HEK293 (cell line): ENCODE results near the gene RPS6KA5.

Experiments used
- CTCF ChIA-PET: fragments of 350-600 bp; formaldehyde crosslinking; extraction: SDS; loops from one replicate; lab custom pipeline; 2021; ENCODE audit warnings: antibody characterized with exemption; lab: Yijun Ruan, JAX
- POLR2A ChIA-PET: fragments of 300-600 bp; formaldehyde crosslinking; extraction: SDS; loops from one replicate; lab custom pipeline; 2020; ENCODE audit warnings: antibody characterized with exemption, inconsistent platforms; lab: Yijun Ruan, JAX
- H3K27ac ChIP-seq: fragments of 200-500 bp; sonication (Bioruptor generic); 2 replicates; pipeline ENCODE4 v1.5.1; 2014; ENCODE audit warnings: low read depth, low read length, control low read depth, inconsistent platforms; ENCODE audit errors: extremely low read depth
- H3K36me3 ChIP-seq, 2 experiments: fragments of 200-500 bp in 1 of 2; sonication (Bioruptor generic) in 1 of 2; 1 replicate in 1 of 2; 2 replicates in 1 of 2; pipeline ENCODE4 v1.5.1; 2014 to 2017; ENCODE audit warnings: inconsistent platforms in 2 of 2, low read length in 2 of 2; ENCODE audit not compliant: control insufficient read depth in 2 of 2, insufficient read depth in 1 of 2
- H3K4me1 ChIP-seq: fragments of 200-500 bp; sonication (Bioruptor generic); 2 replicates; pipeline ENCODE4 v1.5.1; 2014; ENCODE audit warnings: mild to moderate bottlenecking, low read length, inconsistent platforms; ENCODE audit not compliant: control insufficient read depth, insufficient read depth
- H3K4me3 ChIP-seq: 2 replicates; pipeline ENCODE4 v1.5.1; 2011; ENCODE audit warnings: low read depth, mild to moderate bottlenecking, control low read depth, low read length, moderate library complexity
- H3K9me3 ChIP-seq: fragments of 200-500 bp; sonication (Bioruptor generic); 2 replicates; pipeline ENCODE4 v1.5.1; 2014; ENCODE audit warnings: low read depth, low read length, inconsistent platforms; ENCODE audit not compliant: control insufficient read depth, insufficient read depth
- CTCF ChIP-seq: fragments of 450-650 bp; formaldehyde crosslinking; IDR thresholded peaks from 2 replicates; pipeline ENCODE4 v1.5.1; 2016; ENCODE audit warnings: missing biosample characterization, missing genetic modification characterization
- KLF16 ChIP-seq: fragments of 450-650 bp; formaldehyde crosslinking; IDR thresholded peaks from 2 replicates; pipeline ENCODE4 v1.5.1; 2017; ENCODE audit warnings: missing biosample characterization, missing genetic modification characterization
- OSR2 ChIP-seq: fragments of 450-650 bp; formaldehyde crosslinking; IDR thresholded peaks from 2 replicates; pipeline ENCODE4 v1.5.1; 2016; ENCODE audit warnings: missing biosample characterization, missing genetic modification characterization
- PATZ1 ChIP-seq: fragments of 450-650 bp; formaldehyde crosslinking; IDR thresholded peaks from 2 replicates; pipeline ENCODE4 v1.5.1; 2016; ENCODE audit warnings: missing biosample characterization, missing genetic modification characterization
- PBX3 ChIP-seq: sonication (generic); formaldehyde crosslinking; IDR thresholded peaks from 2 replicates; pipeline ENCODE4 v1.8.1; 2022; ENCODE audit warnings: mild to moderate bottlenecking, moderate library complexity, missing genetic modification reagents
- RBAK ChIP-seq: fragments of 450-650 bp; formaldehyde crosslinking; IDR thresholded peaks from 2 replicates; pipeline ENCODE4 v1.5.1; 2016; ENCODE audit warnings: missing biosample characterization, missing genetic modification characterization
- ZBTB8A ChIP-seq: fragments of 450-650 bp; formaldehyde crosslinking; IDR thresholded peaks from 2 replicates; pipeline ENCODE4 v1.5.1; 2016; ENCODE audit warnings: missing biosample characterization, missing genetic modification characterization
- ZNF140 ChIP-seq: fragments of 450-650 bp; formaldehyde crosslinking; IDR thresholded peaks from 2 replicates; pipeline ENCODE4 v1.5.1; 2016; ENCODE audit warnings: missing biosample characterization, missing genetic modification characterization
- ZNF169 ChIP-seq: fragments of 450-650 bp; formaldehyde crosslinking; IDR thresholded peaks from 2 replicates; pipeline ENCODE4 v1.5.1; 2016; ENCODE audit warnings: missing biosample characterization, missing genetic modification characterization
- ZNF184 ChIP-seq: fragments of 450-650 bp; IDR thresholded peaks from 2 replicates; pipeline ENCODE4 v1.5.1; 2018; ENCODE audit warnings: missing biosample characterization, mild to moderate bottlenecking, missing genetic modification characterization
- ZNF24 ChIP-seq: fragments of 450-650 bp; formaldehyde crosslinking; IDR thresholded peaks from 2 replicates; pipeline ENCODE4 v1.5.1; 2016; ENCODE audit warnings: missing biosample characterization, missing genetic modification characterization
- ZNF26 ChIP-seq: fragments of 450-650 bp; formaldehyde crosslinking; IDR thresholded peaks from 2 replicates; pipeline ENCODE4 v1.5.1; 2016; ENCODE audit warnings: missing biosample characterization, missing genetic modification characterization
- ZNF335 ChIP-seq: fragments of 450-650 bp; formaldehyde crosslinking; conservative IDR thresholded peaks from 2 replicates; pipeline ENCODE4 v1.5.1; 2016; ENCODE audit warnings: missing biosample characterization, missing genetic modification characterization
- ZNF433 ChIP-seq: fragments of 450-650 bp; formaldehyde crosslinking; IDR thresholded peaks from 2 replicates; pipeline ENCODE4 v1.5.1; 2016; ENCODE audit warnings: missing biosample characterization, missing genetic modification characterization, low read depth
- ZNF548 ChIP-seq: fragments of 450-650 bp; formaldehyde crosslinking; IDR thresholded peaks from 2 replicates; pipeline ENCODE4 v1.5.1; 2016; ENCODE audit warnings: missing biosample characterization, missing genetic modification characterization
- ZNF549 ChIP-seq: fragments of 450-650 bp; IDR thresholded peaks from 2 replicates; pipeline ENCODE4 v1.5.1; 2018; ENCODE audit warnings: missing biosample characterization, missing genetic modification characterization, mild to moderate bottlenecking, inconsistent platforms, moderate library complexity
- ZNF560 ChIP-seq: fragments of 450-650 bp; formaldehyde crosslinking; IDR thresholded peaks from 2 replicates; pipeline ENCODE4 v1.5.1; 2017; ENCODE audit warnings: missing biosample characterization, missing genetic modification characterization, borderline replicate concordance
- ZNF600 ChIP-seq: fragments of 450-650 bp; formaldehyde crosslinking; IDR thresholded peaks from 2 replicates; pipeline ENCODE4 v1.5.1; 2016; ENCODE audit warnings: missing biosample characterization, missing genetic modification characterization
- ZNF626 ChIP-seq: fragments of 450-650 bp; sonication (Bioruptor Pico); formaldehyde crosslinking; IDR thresholded peaks from 2 replicates; pipeline ENCODE4 v1.5.1; 2018; ENCODE audit warnings: missing biosample characterization, missing genetic modification characterization, inconsistent platforms
- ZNF639 ChIP-seq: fragments of 450-650 bp; formaldehyde crosslinking; IDR thresholded peaks from 2 replicates; pipeline ENCODE4 v1.5.1; 2016; ENCODE audit warnings: missing biosample characterization, missing genetic modification characterization
- ZNF660 ChIP-seq: fragments of 450-650 bp; IDR thresholded peaks from 2 replicates; pipeline ENCODE4 v1.5.1; 2018; ENCODE audit warnings: missing biosample characterization, mild to moderate bottlenecking, missing genetic modification characterization

RPS6KA5 gene

GRCh38 chr14:90867501-90867900, 192.9 kb downstream of the RPS6KA5 start:
- POLR2A ChIA-PET = no interaction called here
- Histone ChIP-seq H3K27ac (no peak overlapping the region), H3K9me3 (no peaks in the 10 kb centered on the region), H3K36me3 (peaks cover 0 to under 1% of the 10 kb centered on the region in 2 experiments; a peak in 2 of 3 replicates), H3K4me3 (no peak overlapping the region), H3K4me1 (peaks cover 5% of the 10 kb centered on the region; the same call in 1 of the 2 replicates)
- CTCF ChIA-PET = interaction anchor here (0.6 to 1.6 kb wide), 6 partner anchors 24 to 458 kb away, joined by 3 to 5 read pairs (median 4); no protein-coding TSS in a partner anchor
- no peak for TF ChIP-seq ZNF26 (tag by site-specific recombination)
- 0 out of 2 replicates have a peak, but pooled peaks have one; percentile 22 for TF ChIP-seq ZNF660
- TF ChIP-seq PATZ1 = no peak
- TF ChIP-seq ZNF639 (tag by site-specific recombination) = no peak
- TF ChIP-seq ZNF548 (tag by site-specific recombination) = no peak
- TF ChIP-seq ZNF549 (tag by site-specific recombination) = no peak
- TF ChIP-seq ZNF140 (tag by site-specific recombination) = no peak

- H3K36me3 ChIP-seq = no peaks in the 10 kb centered on the region; a peak in 1 of 3 replicates
- CTCF ChIA-PET = interaction anchor here (0.6 to 1.6 kb wide), 5 partner anchors 19 to 459 kb away, joined by 3 to 4 read pairs (median 3); no protein-coding TSS in a partner anchor
- TF ChIP-seq ZBTB8A (tag by site-specific recombination) (no peak), ZNF169 (tag by site-specific recombination) (no peak)
- TF ChIP-seq, all 188 proteins: peak for 0
- Histone ChIP-seq H3K9me3 (no peaks in the 10 kb centered on the region), H3K4me3 (no peak overlapping the region), H3K27ac (no peak overlapping the region), H3K4me1 (peaks cover 4% of the 10 kb centered on the region; the same call in 1 of the 2 replicates)
- POLR2A ChIA-PET = no interaction called here
Measured at GRCh38 chr14:90866833-90867232, 193.6 kb downstream of the RPS6KA5 start.

- Histone ChIP-seq H3K36me3 (no peaks in the 10 kb centered on the region; a peak in 1 of 3 replicates), H3K4me1 (no peaks in the 10 kb centered on the region), H3K4me3 (no peak overlapping the region), H3K27ac (no peak overlapping the region), H3K9me3 (no peaks in the 10 kb centered on the region)
- ChIA-PET CTCF (no interaction called here), POLR2A (no interaction called here)
- TF ChIP-seq ZNF24 (tag by site-specific recombination) (no peak), PBX3 (CRISPR knock-in tag) (no peak), RBAK (tag by site-specific recombination) (no peak), ZNF335 (tag by site-specific recombination) (no peak), KLF16 (tag by site-specific recombination) (no peak), OSR2 (tag by site-specific recombination) (no peak), ZNF433 (tag by site-specific recombination) (no peak), CTCF (tag by site-specific recombination) (no peak), ZNF600 (tag by site-specific recombination) (no peak), ZNF549 (tag by site-specific recombination) (no peak), ZNF184 (no peak), ZNF560 (tag by site-specific recombination) (no peak), ZNF626 (tag by site-specific recombination) (no peak)
Measured at GRCh38 chr14:90864741-90865140, 195.7 kb downstream of the RPS6KA5 start.
